Measurements from ENCODE around the gene PROM2.

PROM2 gene

DNA sequence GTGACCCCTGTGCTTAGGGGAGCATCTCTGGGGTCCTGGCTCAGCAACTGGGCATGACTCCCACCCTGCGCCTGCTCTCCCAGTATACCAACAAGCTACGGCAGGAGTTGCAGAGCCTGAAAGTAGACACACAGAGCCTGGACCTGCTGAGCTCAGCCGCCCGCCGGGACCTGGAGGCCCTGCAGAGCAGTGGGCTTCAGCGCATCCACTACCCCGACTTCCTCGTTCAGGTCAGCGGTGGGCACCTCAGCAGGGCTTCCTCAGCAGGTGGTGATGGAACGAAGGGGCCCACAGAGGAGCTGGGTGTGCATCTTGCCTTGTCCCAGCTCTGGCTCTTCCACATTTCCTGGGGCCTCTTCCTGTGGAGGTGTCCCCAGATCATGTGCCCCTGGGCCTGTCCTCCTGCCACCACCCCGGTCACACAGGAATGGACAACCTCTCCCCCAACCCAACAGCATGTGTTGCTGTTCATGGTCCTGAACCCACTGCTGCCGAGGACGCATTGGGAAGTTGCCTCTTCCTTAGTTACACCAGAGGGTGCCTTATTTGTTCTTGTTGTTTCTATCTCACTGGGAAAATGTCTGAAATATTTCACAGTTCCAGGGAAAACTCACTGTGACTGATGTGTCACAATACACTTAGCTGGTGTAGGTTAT is 10.8 kb downstream of the PROM2 start:
- DNase-seq (ENCODE audit: low spot score): no peak

DNA sequence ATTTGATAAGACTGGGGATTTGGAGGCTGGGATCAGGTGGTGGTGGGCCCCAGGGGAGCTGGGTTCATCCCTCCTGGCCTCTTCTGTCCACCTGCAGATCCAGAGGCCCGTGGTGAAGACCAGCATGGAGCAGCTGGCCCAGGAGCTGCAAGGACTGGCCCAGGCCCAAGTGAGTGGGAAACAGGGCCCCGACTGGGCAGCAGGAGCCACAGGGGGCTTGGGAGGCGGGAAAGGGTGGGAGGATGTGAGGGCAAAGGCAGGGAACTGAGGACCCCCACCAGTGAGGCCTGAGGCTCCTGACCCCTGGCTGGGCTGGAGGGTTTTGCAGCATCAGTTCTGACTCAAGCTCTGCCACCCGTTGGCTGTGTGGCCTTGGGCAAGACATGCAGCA is 11.3 kb downstream of the PROM2 start:
- DNase-seq (ENCODE audit: low spot score): no peak

DNA sequence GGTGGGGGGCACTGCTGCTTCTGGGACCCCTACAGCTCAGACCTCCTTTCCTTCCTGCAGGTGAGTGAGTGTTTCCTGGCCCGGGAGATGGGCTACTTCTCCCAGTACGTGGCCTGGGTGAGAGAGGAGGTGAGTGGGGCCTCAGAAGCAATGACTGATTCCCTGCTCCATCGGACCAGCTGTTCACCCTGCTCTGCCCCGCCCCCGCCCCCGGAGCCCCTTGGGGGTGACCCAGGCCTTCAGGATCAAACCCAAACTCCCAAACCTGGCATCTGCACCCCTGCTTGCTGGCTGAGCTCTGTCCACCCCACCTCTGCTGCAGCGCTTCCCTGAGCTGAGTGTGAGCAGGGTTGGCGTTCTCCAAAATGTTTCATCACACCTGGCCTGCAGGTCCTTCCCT is 13.1 kb downstream of the PROM2 start:
- DNase-seq (ENCODE audit: low spot score): no peak

DNA sequence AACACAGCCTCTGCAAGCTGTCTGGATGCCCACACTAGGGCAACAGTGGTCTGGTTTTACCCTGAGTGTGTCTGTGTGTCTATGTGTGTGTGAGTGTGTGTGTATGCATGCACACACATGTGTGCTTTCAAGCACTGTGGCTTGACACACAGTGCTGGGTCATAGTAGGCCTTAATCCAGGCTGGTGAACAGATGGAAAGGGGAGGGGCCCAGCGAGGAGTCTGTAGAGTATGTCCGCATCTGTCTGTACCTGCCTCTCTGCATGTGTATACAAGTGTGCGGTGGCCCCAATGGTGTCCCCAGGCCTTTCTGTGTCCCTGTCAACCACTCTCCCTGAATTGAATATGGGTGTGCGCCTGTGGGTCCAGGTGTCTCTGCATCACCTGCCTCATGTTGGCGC is 13.6 kb downstream of the PROM2 start:
- DNase-seq (ENCODE audit: low spot score): no peak

DNA sequence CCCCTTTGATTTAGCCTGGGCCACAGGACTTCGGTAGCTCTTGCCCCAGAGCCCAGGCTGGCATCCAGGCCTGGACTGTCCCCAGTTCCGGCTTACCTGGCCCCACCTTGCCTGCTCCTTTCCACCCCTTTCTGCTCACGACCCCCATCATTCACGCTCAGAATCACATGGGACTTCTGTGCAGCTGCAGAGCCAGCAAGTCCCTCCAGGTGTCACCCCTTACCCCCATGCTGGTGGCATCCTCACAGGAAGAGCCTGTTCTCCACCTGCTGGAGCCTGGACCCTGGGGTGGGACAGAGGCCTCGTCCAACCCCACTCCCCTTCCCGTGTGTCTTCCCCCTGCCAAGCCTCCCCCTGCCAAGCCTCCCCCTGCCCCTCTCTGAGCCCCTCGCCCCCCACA is 15.0 kb downstream of the PROM2 start:
- DNase-seq (ENCODE audit: low spot score): no peak

DNA sequence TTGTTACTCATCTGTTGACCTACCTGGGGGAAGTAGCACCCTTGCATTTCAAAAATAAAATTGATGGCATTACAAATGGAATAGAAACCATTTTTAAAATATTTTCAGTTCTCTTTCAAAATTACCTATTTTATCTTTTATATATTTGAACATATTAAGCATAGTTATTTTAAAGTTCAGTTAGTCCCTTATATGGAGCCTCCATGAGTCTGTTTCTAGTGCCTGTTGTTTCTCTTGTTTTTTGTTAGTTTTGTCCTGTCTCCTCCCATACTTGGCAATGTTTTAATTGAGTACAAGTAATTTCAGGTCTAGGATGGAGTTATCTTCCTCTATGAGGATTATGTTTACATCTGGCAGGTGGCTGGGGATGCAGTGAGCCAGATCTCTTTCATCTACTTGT is 17.0 kb downstream of the PROM2 start:
- no peak for DNase-seq (ENCODE audit: low spot score)

DNA sequence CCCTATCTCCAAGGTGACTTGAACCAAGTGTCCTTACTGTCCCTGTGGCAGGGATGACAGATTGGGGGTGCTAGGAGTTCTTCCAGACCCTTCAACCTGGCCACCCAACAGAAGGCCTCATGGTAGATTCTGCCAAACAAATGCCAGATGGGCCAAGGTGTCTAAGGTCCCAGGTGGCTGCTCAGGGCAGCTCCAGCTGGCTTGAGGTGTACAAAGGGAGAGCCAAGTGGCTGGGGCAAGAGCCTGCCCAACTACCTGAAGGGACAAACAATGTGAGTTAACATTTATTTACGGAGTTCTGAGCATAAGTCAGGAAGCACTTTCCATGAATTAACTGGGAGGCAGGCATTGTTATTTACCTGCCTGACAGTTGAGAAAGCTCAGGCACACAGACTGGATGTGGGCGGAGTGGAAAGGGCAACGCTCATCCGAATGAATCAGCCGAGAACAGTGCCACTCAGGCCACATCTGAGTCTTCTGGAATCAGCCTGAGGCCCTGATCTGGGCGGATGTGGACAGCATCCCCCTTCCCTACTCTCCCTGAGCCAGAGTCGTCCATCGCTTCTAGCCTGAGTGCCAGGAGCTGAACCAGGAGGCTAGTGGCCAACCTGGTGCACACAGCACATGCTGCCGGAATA is 18.5 kb downstream of the PROM2 start:
- peak; percentile 68 for DNase-seq (ENCODE audit: low spot score)

DNA sequence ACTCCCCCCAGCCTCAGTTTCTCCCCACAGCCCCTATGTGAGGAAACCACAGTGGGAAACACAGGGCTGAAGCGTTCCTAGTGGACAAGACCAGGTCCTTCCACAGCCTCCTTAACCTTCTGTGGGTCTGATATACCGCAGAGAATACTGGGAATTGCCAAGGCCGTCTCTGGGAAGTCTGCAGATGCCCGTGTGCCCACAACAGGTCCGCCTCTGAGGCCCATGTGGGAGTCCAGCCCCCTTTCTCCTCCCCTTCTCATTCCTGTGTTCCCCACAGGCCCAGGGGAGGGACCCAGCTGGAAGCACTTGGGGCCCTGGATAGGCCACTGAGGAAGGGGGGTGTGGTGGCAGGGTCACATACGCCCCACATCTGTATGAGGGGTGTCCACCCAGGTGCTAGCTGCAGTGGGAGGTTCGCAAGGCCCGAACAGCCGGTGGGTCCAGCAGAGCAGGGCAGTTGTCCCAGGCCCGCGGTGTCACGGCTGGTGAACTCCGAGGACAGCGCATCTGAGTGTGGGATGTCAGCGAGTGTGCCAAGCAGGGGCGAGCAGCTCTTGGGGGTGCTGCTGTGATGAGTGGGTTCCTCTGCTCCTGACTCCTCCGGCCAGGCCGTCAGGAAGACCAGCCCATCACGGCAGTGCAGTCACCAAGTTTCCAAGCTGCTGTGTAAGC is 20.5 kb downstream of the PROM2 start:
- DNase-seq (ENCODE audit: low spot score): no peak

DNA sequence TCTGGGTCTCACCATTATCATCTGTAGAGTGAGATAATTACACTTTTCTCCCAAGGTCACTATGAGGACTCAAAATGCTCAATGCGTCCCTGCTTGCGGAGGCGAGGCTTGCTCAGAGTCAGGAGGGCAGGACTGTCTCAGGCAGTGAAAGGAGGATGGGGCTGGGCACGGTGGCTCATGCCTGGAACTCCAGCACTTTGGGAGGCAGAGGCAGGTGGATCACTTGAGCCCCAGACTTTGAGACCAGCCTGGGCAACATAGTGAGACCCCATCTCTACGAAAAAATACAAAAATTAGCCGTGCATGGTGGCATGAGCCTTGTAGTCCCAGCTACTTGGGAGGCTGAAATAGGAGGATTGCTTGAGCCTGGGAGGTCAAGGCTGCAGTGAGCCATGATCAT is 21.1 kb downstream of the PROM2 start:
- no peak for DNase-seq (ENCODE audit: low spot score)

DNA sequence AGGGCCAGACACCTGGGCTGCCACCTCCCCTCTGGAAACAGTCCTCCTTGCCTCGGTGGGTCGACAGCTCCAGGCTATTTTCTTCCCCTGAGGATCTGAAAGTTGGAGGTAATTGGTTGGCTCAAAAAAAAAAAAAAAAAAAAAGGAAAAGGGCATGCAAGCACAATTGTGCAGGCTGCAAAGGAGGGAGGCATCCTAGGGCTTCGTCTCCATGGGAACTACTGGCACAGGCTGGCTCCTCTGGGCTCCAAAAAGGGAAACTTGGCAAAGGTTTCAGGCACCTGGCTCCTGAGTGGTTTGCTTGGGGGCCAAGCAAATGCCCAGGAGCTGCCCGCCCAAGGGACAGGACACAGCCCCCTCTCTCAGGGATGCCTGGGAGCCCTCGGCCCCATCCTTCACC is 21.8 kb downstream of the PROM2 start:
- no peak for DNase-seq (ENCODE audit: low spot score)

DNA sequence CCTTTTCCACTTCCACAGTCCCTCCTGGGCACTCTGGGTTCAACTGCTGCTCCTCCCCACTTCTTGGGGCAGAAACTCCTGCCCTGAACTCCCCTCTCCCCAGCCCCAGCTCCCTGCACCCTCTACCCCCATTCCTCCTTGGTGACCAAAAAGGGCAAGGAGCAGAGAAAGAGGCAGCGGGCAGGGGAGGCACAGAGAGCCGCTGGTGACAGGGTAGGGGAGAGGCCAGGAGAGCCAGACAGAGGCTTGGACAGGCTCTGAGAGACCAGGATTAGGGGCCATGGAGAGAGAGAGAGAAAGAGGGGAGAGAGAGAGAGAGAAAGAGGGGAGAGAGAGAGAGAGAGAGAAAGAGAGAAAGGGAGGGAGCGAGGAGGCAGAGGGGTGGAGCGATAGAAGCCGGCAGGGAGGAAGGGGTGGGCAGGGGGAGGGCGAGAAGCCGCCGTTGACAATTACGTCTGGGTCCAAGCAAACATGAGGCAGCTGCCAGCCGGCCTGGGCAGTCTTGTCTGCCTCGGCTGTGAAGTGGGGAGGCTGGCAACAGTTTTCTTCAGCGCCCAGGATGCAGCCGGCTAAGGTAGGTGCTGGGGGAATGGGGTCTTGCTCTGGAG is 22.7 kb downstream of the PROM2 start, which contains the start of gene KCNIP3:
Gene KCNIP3, plus strand, starts transcription at position 468 of the 608 bp plus-strand sequence. Its CDS starts 92 bp downstream, at position 560.
- no peak for DNase-seq (ENCODE audit: low spot score)

DNA sequence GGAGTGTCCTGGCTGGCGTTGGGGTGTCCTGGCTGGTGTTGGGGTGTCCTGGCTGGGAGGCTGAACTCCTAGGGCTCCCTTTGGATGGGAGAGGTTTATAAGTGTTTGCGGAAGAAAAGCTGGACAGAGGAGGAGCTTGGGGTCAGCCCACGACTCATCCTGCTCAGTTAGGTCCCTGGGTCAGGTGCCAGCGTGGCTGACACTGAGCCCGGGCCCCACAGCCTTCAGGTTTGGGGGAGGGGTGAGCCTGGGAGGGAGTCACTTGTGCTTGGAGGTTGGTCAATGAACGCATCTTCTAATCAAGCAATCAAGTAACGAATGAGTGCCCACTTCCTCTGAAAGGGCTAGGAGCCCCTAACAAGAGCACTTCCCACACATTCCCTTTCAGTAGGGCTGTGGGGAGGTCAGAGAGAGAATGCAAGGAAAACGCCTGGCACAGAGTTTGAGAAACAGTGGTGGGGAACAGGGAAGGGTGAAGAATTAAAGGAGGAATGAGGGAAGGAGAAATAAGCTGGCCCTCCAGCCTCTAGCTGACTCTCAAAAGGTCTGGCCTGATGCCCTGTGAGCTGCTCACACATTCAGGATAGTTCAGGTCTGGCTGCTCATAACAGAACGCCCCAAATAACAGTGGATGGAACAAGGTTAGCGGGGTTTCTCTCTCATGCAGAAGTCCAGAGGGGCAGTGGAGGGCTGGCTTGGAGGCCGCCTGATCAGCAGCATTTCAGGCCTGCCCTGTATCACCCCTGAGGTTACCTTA is 23.6 kb downstream of the PROM2 start:
- DNase-seq (ENCODE audit: low spot score): no peak

DNA sequence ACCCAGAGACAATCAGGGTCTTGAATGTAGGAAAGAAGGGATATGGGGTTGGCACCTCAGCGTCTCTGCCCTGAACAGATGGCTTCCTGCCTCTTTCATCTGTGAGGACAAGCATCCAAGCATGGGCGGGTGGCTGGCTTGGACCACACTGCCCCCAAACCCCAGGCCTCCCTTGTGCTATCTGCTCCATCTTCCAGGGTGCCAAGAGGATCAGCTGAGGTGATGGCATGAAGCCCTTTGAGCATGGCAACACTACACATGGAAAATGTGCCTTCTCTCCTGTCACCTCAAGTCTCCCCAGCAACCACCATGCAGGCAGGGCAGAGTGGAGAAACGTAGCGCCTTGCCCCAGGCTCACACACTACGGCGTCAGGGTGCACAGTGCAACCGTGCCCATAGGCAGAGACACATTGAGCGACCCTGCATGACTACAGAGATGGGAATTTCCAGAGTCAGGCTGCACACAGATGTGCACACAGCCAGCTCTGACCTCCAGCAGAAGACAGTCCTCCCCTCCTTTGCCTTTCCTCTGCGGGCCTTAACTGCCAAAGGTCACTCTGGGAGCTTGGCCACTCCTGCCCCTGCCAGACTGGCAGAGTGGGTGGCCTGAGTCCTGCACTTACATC is 24.4 kb downstream of the PROM2 start:
- DNase-seq (ENCODE audit: low spot score): peak; percentile 32

DNA sequence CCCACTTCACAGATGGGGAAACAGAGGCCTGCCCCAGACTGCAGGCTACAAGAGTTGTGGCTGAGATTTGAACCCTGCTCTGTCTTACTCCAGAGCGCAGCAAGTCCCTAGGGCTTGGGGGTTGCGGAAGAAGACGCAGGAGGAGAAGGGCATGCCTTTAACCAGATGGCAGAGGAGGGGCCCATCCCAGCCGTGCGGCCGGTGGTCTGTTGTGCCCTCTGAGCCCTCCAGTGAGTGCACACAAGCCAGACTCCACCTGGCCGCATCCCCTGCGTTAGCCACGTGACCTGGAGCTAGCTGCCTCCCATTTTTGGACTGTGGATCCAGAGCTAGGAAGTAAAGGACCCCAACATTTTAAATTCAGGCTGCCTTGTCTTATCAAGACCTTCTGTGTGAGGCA is 25.7 kb downstream of the PROM2 start:
- no peak for DNase-seq (ENCODE audit: low spot score)

DNA sequence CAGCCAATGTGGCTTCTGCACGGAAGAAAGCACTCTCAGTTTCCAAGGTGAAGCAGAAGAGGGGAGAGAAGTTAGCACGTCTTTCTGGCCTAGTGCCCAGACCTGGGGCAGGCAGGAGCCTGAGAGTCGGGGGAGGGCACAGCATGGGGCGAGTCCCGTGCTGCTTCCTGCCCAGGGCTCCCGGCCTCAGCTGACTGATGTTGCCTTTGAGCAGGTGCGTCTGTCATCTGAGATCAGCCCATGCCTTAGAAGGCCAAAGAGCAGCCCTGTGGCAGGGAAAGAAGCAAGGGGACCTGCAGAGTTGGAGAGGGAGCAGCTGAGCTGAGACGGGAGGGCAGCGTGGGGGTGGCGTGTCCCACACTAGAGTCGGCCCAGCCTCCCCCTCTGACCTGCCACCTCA is 26.2 kb downstream of the PROM2 start:
- peak; percentile 87 for DNase-seq (ENCODE audit: low spot score)

DNA sequence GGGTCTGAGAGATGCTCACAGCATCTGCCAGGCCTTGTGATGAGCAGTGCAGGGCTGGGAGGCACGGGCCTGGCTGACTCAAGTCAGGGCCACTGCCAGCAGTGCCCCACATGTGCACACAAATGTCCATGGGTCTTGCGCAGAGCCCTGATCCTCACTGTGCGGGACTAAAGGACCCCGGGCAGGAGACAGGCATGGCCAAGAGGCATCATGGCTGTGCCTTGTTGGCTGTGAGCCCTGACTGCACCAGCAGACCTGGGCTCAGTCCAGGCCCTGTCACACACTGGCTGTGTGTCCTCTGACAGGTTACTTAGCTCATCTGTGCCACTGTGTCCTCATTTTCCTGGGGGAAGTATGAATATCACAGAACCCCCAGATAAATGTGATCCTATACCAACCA is 26.9 kb downstream of the PROM2 start:
- no peak for DNase-seq (ENCODE audit: low spot score)

DNA sequence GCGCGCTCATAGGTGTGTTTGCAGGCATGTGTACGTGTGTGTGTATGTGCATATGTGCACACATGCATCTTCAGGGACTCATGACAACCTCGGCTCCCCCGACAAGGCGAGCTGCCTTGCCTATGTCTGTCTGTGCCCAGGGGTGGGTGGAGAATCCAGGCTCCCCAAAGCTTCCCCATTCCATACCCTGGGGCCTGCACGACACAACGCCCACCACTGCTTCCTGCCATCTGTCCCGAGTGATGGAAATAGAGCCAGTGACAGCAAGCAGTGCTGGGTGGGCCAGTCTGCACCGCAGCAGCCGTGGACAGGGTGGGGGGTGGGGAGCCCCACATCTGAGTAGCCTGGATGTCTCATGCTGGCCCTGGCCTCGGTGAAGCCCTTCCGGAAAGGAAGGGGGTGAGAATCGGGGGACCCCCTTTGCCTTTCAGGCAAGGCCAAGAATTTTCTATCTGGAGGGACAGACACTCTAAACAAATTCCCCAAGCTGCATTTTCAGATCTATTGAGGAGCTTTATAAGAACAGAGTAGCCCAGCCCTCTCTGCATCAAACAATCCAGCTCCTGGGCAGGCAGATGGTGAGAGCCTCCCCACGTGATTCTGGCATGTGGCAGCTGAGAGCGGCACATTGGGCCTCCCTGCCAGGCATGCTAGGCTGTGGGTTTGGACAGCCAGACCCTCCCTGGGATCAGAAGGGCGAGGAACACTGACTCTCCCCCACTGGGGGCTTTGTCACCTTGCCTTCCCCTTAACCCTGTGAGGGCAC is 27.8 kb downstream of the PROM2 start:
- no peak for DNase-seq (ENCODE audit: low spot score)

DNA sequence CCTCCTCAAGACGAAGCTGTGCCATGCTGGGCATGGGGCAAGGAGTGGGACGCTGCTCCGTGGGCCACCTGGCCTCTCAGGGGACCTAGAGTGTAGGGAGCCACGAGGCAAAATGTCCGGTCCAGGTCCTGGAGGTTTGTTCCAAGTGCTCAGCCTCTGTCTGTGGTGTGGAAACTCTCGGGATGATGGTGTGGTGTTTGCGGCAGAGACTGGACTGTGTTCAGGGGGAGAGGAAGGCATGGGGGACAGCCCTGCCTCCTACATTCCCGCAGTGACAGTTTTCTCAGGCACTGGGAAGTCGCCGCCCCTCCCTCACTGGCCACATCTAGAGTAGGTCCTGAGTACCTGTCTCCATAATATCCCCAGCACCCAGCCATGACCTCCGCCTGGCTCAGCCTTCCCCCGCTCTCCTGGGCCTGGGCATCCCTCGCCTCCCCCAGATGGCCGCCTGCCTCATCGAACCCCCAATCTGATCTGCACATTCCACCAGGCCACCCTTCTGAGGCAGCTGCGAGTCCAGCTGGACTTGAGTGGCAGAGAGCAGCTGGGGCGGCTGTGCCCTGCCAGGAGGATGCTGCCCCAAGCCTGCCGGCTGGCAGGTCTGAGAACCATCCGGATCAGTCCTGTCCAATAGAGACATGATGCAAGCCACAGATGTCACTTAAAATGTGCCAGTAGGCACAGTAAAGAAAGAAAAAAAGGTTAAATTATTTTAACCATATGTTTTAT is 29.1 kb downstream of the PROM2 start:
- DNase-seq (ENCODE audit: low spot score): no peak

DNA sequence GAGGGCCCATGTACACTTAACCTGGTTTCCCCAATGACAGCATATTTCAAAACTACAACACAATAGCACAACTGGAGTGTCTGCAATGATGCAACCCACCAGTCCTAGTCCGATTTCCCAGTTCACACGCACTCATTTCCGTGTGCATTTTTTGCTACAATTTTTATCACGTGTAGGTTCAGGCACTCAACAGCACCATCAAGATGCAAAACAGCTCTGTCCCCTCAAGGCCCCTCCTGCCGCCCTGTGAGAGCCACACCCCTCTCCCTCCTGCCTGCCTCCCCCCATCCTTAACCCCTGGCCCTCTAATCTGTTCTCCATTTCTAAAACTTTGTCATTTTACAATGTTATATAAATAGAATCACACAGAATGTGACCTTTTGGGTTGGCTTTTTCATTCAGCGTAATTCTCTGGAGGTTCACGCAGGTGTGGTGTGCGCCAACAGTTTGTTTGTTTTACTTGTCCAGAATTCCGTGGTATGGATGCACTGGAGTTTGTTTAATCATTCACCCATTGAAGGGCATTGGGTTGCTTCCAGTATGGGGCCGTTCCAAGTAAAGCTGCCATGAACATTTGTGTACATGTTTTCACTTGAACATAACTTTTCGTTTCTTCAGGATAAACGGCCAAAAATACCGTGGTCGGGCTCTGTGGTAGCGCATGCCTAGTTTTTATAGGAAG is 31.3 kb downstream of the PROM2 start:
- DNase-seq (ENCODE audit: low spot score): peak; percentile 46
